NT2/D1 (cell line): ENCODE measurements around the gene PISD.

ENCODE experiments used
- SUZ12 ChIP-seq: IDR thresholded peaks from 2 replicates; pipeline ENCODE4 v1.6.1; 2011; ENCODE audit not compliant: insufficient read length, insufficient read depth; ENCODE audit errors: extremely low read depth
- ZNF274 ChIP-seq: IDR thresholded peaks from 2 replicates; pipeline ENCODE4 v1.6.1; 2011; ENCODE audit warnings: mild to moderate bottlenecking, low read depth, low read length

DNA sequence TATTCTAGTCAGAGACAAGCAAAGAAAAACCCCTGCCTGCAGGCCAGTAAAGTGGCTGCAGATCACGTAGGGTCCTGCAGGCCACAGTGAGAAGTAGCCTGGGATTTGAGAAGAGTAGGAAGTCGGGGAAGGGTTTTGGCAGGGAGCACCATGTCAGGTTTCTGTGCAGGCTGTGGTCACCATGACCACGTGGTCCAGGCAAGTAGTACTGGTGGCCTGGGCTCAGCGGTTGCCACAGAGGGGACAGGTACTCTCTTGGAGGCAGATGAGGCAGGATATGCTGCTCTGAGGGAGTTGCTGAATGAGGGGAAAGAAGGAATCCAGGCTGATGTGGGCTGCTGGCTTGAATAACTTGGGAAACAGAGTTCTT is 46.5 kb downstream of the PISD start:
- TF ChIP-seq ZNF274 (no peak), SUZ12 (no peak)
